HFFc6 (cell line): ENCODE measurements around the gene BABAM2. TPM values are rescaled to one million over a fixed set of nuclear protein-coding genes. Genes with fewer than 3 reads are reported as not detected.

Experiments used
- DNase-seq: peaks from one replicate; pipeline ENCODE4 v3.0.0-alpha.2; 2018
- H3K27ac Mint-ChIP-seq: 2 replicates; pipeline ENCODE4 v1.8.0; 2020; ENCODE audit warnings: mild to moderate bottlenecking, mixed read lengths
- H3K27me3 Mint-ChIP-seq: 2 replicates; pipeline ENCODE4 v1.8.0; 2021; ENCODE audit warnings: mild to moderate bottlenecking, moderate library complexity, mixed read lengths; ENCODE audit not compliant: insufficient read depth
- H3K36me3 Mint-ChIP-seq: 2 replicates; pipeline ENCODE4 v1.8.0; 2021; ENCODE audit warnings: low read depth, mixed read lengths
- H3K4me1 Mint-ChIP-seq: 2 replicates; pipeline ENCODE4 v1.8.0; 2020; ENCODE audit warnings: low read depth, mixed read lengths
- H3K4me3 Mint-ChIP-seq: 2 replicates; pipeline ENCODE4 v1.8.0; 2020; ENCODE audit warnings: mild to moderate bottlenecking, moderate library complexity, mixed read lengths
- H3K9me3 Mint-ChIP-seq: 2 replicates; pipeline ENCODE4 v1.8.0; 2020; ENCODE audit warnings: mild to moderate bottlenecking, mixed read lengths
- total RNA-seq, 6 experiments: library from RNA; stranded (reverse); fragmentation: NEBNext Ultra II Directional; extraction: Animal tissue kit (Norgen Biotek cat#: 25700); gene quantifications; 2 replicates in 1 of 6; 3 replicates in 5 of 6; pipeline ENCODE4 v1.2.3, GENCODE V29; 2021
- TF ChIP-seq, protein P1 (sequence below): fragments of 200-600 bp; sonication (generic); IDR thresholded peaks from 2 replicates; pipeline ENCODE4 v1.5.0; 2021; ENCODE audit warnings: antibody characterized with exemption, mild to moderate bottlenecking

The BABAM2 gene
- total RNA-seq, 6 experiments from 2014 or later = 30.8 to 46.6 (median 41.2) TPM

DNA sequence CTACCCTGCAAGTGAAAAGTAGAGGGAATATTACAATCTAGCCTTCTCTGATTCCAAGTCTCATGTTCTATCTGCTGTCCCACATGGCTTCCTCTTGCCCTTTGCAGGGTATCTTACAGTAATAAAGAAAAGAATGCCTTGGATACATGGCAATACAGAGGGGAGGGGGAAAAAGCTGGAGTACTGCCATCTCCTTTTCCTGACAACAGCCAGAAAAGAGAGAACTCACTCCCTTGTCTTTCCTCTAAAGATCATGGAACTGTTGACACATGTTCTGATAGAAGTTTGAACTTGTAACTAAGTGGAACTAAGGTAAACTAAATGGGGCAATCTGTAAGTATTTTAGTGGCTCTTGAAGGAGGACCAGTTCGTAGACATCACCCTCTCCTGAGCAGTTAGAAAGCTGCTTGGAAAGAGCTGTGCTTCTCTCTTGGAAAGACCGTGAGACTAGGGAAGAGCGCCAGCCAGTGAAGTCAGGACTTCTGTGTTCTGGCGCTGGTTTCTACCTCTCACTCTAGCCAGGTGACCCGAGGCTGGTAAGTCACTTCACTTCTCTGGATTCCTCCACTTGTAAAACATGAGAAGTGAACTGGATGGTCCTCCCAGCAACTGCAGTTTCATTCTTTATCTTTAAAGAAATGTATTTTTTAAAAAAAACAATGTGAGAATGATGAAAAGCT, 259.8 kb downstream of the BABAM2 start:
- peaks cover 8% of the 10 kb centered on the region for H3K9me3 Mint-ChIP-seq
- peaks cover 18% of the 10 kb centered on the region for H3K4me1 Mint-ChIP-seq
- TF ChIP-seq, protein P1, sequence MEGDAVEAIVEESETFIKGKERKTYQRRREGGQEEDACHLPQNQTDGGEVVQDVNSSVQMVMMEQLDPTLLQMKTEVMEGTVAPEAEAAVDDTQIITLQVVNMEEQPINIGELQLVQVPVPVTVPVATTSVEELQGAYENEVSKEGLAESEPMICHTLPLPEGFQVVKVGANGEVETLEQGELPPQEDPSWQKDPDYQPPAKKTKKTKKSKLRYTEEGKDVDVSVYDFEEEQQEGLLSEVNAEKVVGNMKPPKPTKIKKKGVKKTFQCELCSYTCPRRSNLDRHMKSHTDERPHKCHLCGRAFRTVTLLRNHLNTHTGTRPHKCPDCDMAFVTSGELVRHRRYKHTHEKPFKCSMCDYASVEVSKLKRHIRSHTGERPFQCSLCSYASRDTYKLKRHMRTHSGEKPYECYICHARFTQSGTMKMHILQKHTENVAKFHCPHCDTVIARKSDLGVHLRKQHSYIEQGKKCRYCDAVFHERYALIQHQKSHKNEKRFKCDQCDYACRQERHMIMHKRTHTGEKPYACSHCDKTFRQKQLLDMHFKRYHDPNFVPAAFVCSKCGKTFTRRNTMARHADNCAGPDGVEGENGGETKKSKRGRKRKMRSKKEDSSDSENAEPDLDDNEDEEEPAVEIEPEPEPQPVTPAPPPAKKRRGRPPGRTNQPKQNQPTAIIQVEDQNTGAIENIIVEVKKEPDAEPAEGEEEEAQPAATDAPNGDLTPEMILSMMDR = no peak
- no peak overlapping the region for H3K27ac Mint-ChIP-seq
- no peaks in the 10 kb centered on the region; the same call in 1 of the 2 replicates for H3K27me3 Mint-ChIP-seq
- peaks cover 27% of the 10 kb centered on the region for H3K36me3 Mint-ChIP-seq
- no peak overlapping the region for H3K4me3 Mint-ChIP-seq
- DNase-seq = no peak

DNA sequence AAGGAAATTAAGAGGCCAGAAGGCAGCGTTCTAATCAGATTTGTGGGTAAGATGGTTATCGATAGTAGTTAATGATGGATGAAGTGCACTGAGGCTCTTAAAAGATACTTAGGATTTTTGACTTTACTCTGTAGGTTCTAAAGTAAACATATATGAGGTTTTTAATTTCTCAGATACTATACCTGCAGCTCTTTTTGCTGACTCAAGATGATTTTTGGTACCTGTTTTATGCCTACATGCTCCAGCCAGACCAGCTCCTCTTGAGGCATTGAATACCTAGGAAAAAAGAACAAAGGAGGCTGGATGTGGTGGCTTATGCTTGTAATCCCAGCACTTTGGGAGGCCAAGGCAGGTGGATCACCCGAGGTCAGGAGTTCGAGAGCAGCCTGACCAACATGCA, 260.5 kb downstream of the BABAM2 start:
- no peak overlapping the region for H3K4me3 Mint-ChIP-seq

DNA sequence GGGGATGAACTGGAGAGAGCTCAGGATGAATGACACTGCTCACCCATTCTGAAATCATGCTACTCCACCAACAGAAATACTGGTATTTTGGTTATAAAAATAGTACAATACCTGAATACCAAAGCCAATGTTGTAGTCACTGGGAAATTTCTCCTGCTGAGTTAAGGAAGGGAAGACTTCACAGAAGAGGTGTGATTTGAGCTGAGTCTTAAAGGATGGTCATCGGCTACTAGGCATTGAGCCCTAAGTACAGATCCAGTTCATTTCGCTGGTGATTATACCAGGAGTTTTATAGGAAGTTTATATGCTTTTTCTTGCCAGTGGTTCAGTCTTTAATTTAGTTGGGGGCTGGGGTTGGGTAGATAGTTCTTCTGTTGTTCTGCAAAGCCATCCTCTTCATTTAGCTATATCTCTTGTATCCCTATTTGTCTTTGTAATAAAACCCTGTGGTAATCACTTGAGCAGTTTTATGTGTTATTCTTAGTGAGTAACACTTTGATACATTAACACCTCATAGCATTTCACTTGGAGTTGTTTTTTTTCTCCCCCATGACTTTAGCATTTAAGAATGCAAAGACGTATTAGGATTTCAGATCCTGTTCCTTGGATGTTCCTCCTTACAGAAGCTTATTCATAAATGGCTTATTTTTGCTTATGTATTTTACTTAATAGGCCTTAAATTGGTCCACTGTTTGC, 262.2 kb downstream of the BABAM2 start:
- Mint-ChIP-seq H3K27ac (no peak overlapping the region), H3K4me3 (no peak overlapping the region), H3K9me3 (peaks cover 16% of the 10 kb centered on the region), H3K4me1 (peaks cover 18% of the 10 kb centered on the region), H3K27me3 (peaks cover 1% of the 10 kb centered on the region), H3K36me3 (peaks cover 35% of the 10 kb centered on the region)
- no peak for DNase-seq
- TF ChIP-seq, protein P1 = no peak

More for the DNA sequence above, 260.5 kb downstream of the BABAM2 start:
- TF ChIP-seq, protein P1 = no peak
- H3K9me3 Mint-ChIP-seq = peaks cover 14% of the 10 kb centered on the region
- H3K27me3 Mint-ChIP-seq = peaks cover 1% of the 10 kb centered on the region
- no peak overlapping the region for H3K27ac Mint-ChIP-seq
- H3K36me3 Mint-ChIP-seq = peaks cover 31% of the 10 kb centered on the region
- H3K4me1 Mint-ChIP-seq = peaks cover 18% of the 10 kb centered on the region
- DNase-seq = no peak

DNA sequence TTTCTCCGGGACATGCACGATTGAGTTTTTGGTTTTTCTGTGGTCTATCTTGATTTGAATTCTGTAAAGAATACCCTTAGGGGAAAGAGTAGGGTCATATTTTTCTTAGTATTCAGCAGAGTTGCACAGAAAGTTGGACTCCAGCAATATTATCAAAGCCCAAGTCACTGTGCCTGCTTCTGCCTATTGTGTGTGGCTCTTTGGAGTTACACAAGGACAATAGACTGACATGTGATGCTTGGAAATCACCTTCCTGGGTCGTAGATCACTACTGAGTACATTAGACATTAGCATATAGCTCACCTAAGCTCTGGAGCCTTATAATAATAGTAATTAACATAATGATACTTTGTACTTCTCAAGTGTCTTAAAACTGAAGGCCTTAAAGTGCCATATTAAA, 263.3 kb downstream of the BABAM2 start:
- H3K36me3 Mint-ChIP-seq = peaks cover 31% of the 10 kb centered on the region
- H3K4me3 Mint-ChIP-seq = no peak overlapping the region
- peaks cover 1% of the 10 kb centered on the region for H3K27me3 Mint-ChIP-seq
- TF ChIP-seq, protein P1 = no peak
- no peak for DNase-seq
- H3K27ac Mint-ChIP-seq = no peak overlapping the region
- H3K9me3 Mint-ChIP-seq = peaks cover 16% of the 10 kb centered on the region
- H3K4me1 Mint-ChIP-seq = peaks cover 18% of the 10 kb centered on the region

DNA sequence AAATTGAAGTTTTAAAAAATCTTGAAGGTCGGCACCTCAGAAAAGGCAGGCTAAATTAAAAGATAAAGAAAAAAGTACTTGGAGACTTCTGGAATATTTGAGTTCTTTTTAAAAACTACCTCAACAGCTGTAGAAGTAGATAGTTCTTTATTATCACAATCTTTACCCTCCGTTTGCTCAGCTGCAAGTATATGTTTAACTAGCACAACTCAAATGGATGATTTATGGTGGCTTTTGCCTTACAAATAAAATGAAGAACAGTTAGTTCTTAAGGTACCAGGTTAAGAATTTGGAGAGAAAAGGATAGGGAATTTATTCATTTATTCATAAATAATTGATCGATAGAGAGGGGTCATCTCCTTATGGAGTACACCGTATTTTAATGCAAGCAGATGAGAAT, 264.6 kb downstream of the BABAM2 start:
- peaks cover 18% of the 10 kb centered on the region for H3K4me1 Mint-ChIP-seq
- H3K27ac Mint-ChIP-seq = no peak overlapping the region
- DNase-seq = no peak
- TF ChIP-seq, protein P1 = no peak
- no peak overlapping the region for H3K4me3 Mint-ChIP-seq
- H3K27me3 Mint-ChIP-seq = peaks cover 1% of the 10 kb centered on the region; the same call in 1 of the 2 replicates
- peaks cover 37% of the 10 kb centered on the region for H3K36me3 Mint-ChIP-seq
- peaks cover 16% of the 10 kb centered on the region for H3K9me3 Mint-ChIP-seq
